ENCODE measurements around the gene NR2C2AP.
"Not testable (repeated sequence)": the region's sequence is repeated elsewhere in the genome, so short reads cannot be mapped to it uniquely, and the experiment has no call there.

The NR2C2AP gene

GRCh38 chr19:19203012-19203856, at the start of gene NR2C2AP:
TSS of gene NR2C2AP (minus strand) at chr19:19203414. CDS start at chr19:19203060, 354 bp downstream.
- peak; percentile 87 for DNase-seq

GRCh38 chr19:19250196-19250801, 47.1 kb upstream of the NR2C2AP start:
- DNase-seq, result no peak

GRCh38 chr19:19240476-19240875, 37.3 kb upstream of the NR2C2AP start:
- no peak for DNase-seq

GRCh38 chr19:19239675-19240074, 36.5 kb upstream of the NR2C2AP start:
- no peak for DNase-seq

- no peak for DNase-seq
These were observed 35.1 kb upstream of the NR2C2AP start for GRCh38 chr19:19238126-19238894.

GRCh38 chr19:19236173-19236572, 33.0 kb upstream of the NR2C2AP start:
- no peak for DNase-seq

- no peak for DNase-seq
These were observed 31.1 kb upstream of the NR2C2AP start for GRCh38 chr19:19234220-19234816.

- no peak for DNase-seq
These were observed 29.1 kb upstream of the NR2C2AP start for GRCh38 chr19:19232261-19232721.

GRCh38 chr19:19230999-19231398, 27.8 kb upstream of the NR2C2AP start:
- DNase-seq, result no peak

- no peak for DNase-seq
These were observed 26.5 kb upstream of the NR2C2AP start for GRCh38 chr19:19229701-19230100.

- no peak for DNase-seq
These were observed 24.0 kb upstream of the NR2C2AP start for GRCh38 chr19:19227217-19227616.

- DNase-seq, result no peak
These were observed 23.4 kb upstream of the NR2C2AP start for GRCh38 chr19:19226663-19227062.

- DNase-seq, result no peak
These were observed 23.0 kb upstream of the NR2C2AP start for GRCh38 chr19:19226204-19226603.

- DNase-seq, result peak; percentile 62
These were observed 21.8 kb upstream of the NR2C2AP start for GRCh38 chr19:19224852-19225494.

- no peak for DNase-seq
These were observed 21.1 kb upstream of the NR2C2AP start for GRCh38 chr19:19224150-19224851.

- no peak for DNase-seq
These were observed 20.4 kb upstream of the NR2C2AP start for GRCh38 chr19:19223636-19224035.

- no peak for DNase-seq
These were observed 19.8 kb upstream of the NR2C2AP start for GRCh38 chr19:19223060-19223459.

- DNase-seq, result not testable (repeated sequence)
These were observed 17.8 kb upstream of the NR2C2AP start for GRCh38 chr19:19221000-19221399.

GRCh38 chr19:19218911-19219310, 15.7 kb upstream of the NR2C2AP start:
- DNase-seq, result no peak

- DNase-seq, result peak; percentile 20
These were observed 13.9 kb upstream of the NR2C2AP start for GRCh38 chr19:19217099-19217498.

- DNase-seq, result no peak
These were observed 12.6 kb upstream of the NR2C2AP start for GRCh38 chr19:19215792-19216191.

GRCh38 chr19:19214892-19215291, 11.7 kb upstream of the NR2C2AP start:
- no peak for DNase-seq
